Endothelial cell of umbilical vein (primary cell): ENCODE measurements around the gene STAT5B. TPM values are rescaled to one million over a fixed set of nuclear protein-coding genes. Genes with fewer than 3 reads are reported as not detected.

ENCODE experiments used
- BruUV-seq: library from RNA; stranded (reverse); fragments of 400-500 nt; replicated peaks from 2 replicates; lab custom pipeline; 2021; lab: Mats Ljungman, UMichigan
- CTCF ChIA-PET: fragments of 300-600, 350-600 bp; sonication (Branson Sonifier 250); formaldehyde crosslinking; loops from one replicate; lab custom pipeline; 2021; ENCODE audit warnings: antibody characterized with exemption, inconsistent platforms; lab: Charles Lee
- POLR2A ChIA-PET: fragments of 300-600, 350-600 bp; sonication (Branson Sonifier 250); formaldehyde crosslinking; loops from one replicate; lab custom pipeline; 2021; ENCODE audit warnings: antibody characterized with exemption, inconsistent platforms; lab: Charles Lee
- DNase-seq: peaks from one replicate; pipeline ENCODE4 v3.0.0-alpha.2; 2011; ENCODE audit warnings: low read depth, low spot score
- FAIRE-seq: peaks from 2 replicates; lab custom pipeline; 2011; peaks lifted over from hg19 to GRCh38; lab: Jason Lieb, UNC
- H2AFZ ChIP-seq: 2 replicates; pipeline ENCODE4 v1.6.0; 2012; ENCODE audit warnings: low read depth, low read length, control low read depth, inconsistent platforms
- H3K27ac ChIP-seq: 2 replicates; pipeline ENCODE4 v1.5.1; 2011; ENCODE audit warnings: low read depth, mild to moderate bottlenecking, control low read depth, low read length, moderate library complexity; ENCODE audit not compliant: insufficient read depth
- H3K27me3 ChIP-seq, 2 experiments: 2 replicates each; pipeline versions ENCODE4 v1.6.0 to v1.6.1; 2011; ENCODE audit warnings: low read length in 2 of 2, mixed read lengths in 1 of 2; ENCODE audit not compliant: control insufficient read depth in 2 of 2, insufficient read depth in 2 of 2
- H3K36me3 ChIP-seq, 2 experiments: 2 replicates in 1 of 2; 3 replicates in 1 of 2; pipeline ENCODE4 v1.5.1; 2011; ENCODE audit warnings: low read length in 2 of 2, mild to moderate bottlenecking in 1 of 2, moderate library complexity in 1 of 2; ENCODE audit not compliant: control insufficient read depth in 2 of 2, insufficient read depth in 2 of 2; ENCODE audit errors: extremely low read depth in 1 of 2
- H3K4me1 ChIP-seq: 3 replicates; pipeline ENCODE4 v1.5.1; 2011; ENCODE audit warnings: mild to moderate bottlenecking, low read length; ENCODE audit not compliant: control insufficient read depth, insufficient read depth; ENCODE audit errors: extremely low read depth
- H3K4me2 ChIP-seq: 2 replicates; pipeline ENCODE4 v1.6.1; 2011; ENCODE audit warnings: low read length, control low read depth, mixed read lengths; ENCODE audit not compliant: insufficient read depth
- H3K4me3 ChIP-seq, 3 experiments: fragments of 200-600 bp in 1 of 3; sonication (generic), shearing (Covaris generic) in 1 of 3; replicated peaks in 1 of 3; 2 replicates each; pipeline ENCODE4 v1.5.1; 2011 to 2016; ENCODE audit warnings: control low read depth in 3 of 3, low read length in 3 of 3, mild to moderate bottlenecking in 2 of 3, inconsistent platforms in 1 of 3, low read depth in 1 of 3, moderate library complexity in 1 of 3; ENCODE audit not compliant: insufficient read depth in 1 of 3
- H3K79me2 ChIP-seq: 2 replicates; pipeline ENCODE4 v1.6.0; 2012; ENCODE audit warnings: low read length, inconsistent platforms; ENCODE audit not compliant: control insufficient read depth, insufficient read depth
- H3K9ac ChIP-seq: replicated peaks from 2 replicates; pipeline ENCODE3; 2011; ENCODE audit warnings: low read length, control low read depth; ENCODE audit not compliant: insufficient read depth; ENCODE audit errors: extremely low read depth
- H3K9me1 ChIP-seq: replicated peaks from 3 replicates; pipeline ENCODE4 v1.6.0; 2011; ENCODE audit warnings: mild to moderate bottlenecking, low read length; ENCODE audit not compliant: control insufficient read depth, insufficient read depth; ENCODE audit errors: extremely low read depth
- H3K9me3 ChIP-seq: replicated peaks from 2 replicates; pipeline ENCODE4 v1.5.1; 2012; ENCODE audit warnings: low read length, inconsistent platforms; ENCODE audit not compliant: control insufficient read depth, insufficient read depth
- H4K20me1 ChIP-seq: replicated peaks from 2 replicates; pipeline ENCODE3; 2011; ENCODE audit warnings: mild to moderate bottlenecking, low read length; ENCODE audit not compliant: control insufficient read depth, insufficient read depth; ENCODE audit errors: extremely low read depth
- CTCF ChIP-seq, 2 donors: IDR thresholded peaks; 1 replicate in 1 of 2; 2 replicates in 1 of 2; pipeline ENCODE4 v1.5.1; 2011; ENCODE audit warnings: low read length in 2 of 2, mild to moderate bottlenecking in 2 of 2, moderate library complexity in 2 of 2, control low read depth in 1 of 2, inconsistent platforms in 1 of 2, low read depth in 1 of 2; ENCODE audit not compliant: insufficient read depth in 1 of 2; ENCODE audit errors: extremely low read depth in 1 of 2
- EZH2 ChIP-seq: IDR thresholded peaks from 2 replicates; pipeline ENCODE4 v1.6.1; 2012; ENCODE audit warnings: borderline replicate concordance, low read depth, mild to moderate bottlenecking, moderate library complexity, low read length, inconsistent platforms; ENCODE audit not compliant: severe bottlenecking
- FOS ChIP-seq: IDR thresholded peaks from 2 replicates; pipeline ENCODE4 v1.6.1; 2011; ENCODE audit warnings: mild to moderate bottlenecking, low read length, moderate library complexity, borderline replicate concordance; ENCODE audit not compliant: insufficient read depth
- GATA2 ChIP-seq: IDR thresholded peaks from 2 replicates; pipeline ENCODE4 v1.7.0; 2011; ENCODE audit warnings: low read depth, mild to moderate bottlenecking, moderate library complexity, mixed read lengths, low read length; ENCODE audit not compliant: insufficient read length, insufficient read depth
- JUN ChIP-seq: IDR thresholded peaks from 2 replicates; pipeline ENCODE4 v1.6.1; 2011; ENCODE audit warnings: borderline replicate concordance, low read depth; ENCODE audit not compliant: insufficient read length, insufficient read depth
- MYC ChIP-seq: IDR thresholded peaks from one replicate; pipeline ENCODE4 v1.6.1; 2011; ENCODE audit warnings: mild to moderate bottlenecking, low read depth, low read length
- POLR2A ChIP-seq: IDR thresholded peaks from 2 replicates; pipeline ENCODE4 v1.6.1; 2012; ENCODE audit warnings: low read depth, mild to moderate bottlenecking, control low read depth, low read length
- POLR2AphosphoS5 ChIP-seq: IDR thresholded peaks from 2 replicates; pipeline ENCODE4 v1.6.1; 2012; ENCODE audit warnings: low read depth, mild to moderate bottlenecking, control low read depth, low read length, moderate library complexity; ENCODE audit not compliant: insufficient read depth
- dilution Hi-C: fragments of 300-500 bp; cut with MboI; formaldehyde crosslinking; loops from one replicate; pipeline ENCODE4 v1.15.0; 2019; ENCODE audit warnings: low sequenced_read_pairs; ENCODE audit not compliant: extremely low pct_ligation_motif_present
- intact Hi-C: fragments of 100-400 bp; cut with micrococcal nuclease; formaldehyde crosslinking; loops from one replicate; pipeline ENCODE4 v1.10.0; 2022
- polyA plus RNA-seq, 4 experiments: library from polyadenylated mRNA; depleted of rRNA in 3 of 4; stranded (reverse) in 3 of 4; unstranded in 1 of 4; fragments of >200 nt; gene quantifications; 2 replicates each; pipeline versions ENCODE4 v1.2.1 to v1.2.3, GENCODE V29; 2011 to 2012; ENCODE audit warnings: missing spikeins in 1 of 4
- total RNA-seq: library from RNA; stranded (reverse); gene quantifications from 2 replicates; pipeline ENCODE4 v1.2.3, GENCODE V29; 2021
- TF ChIP-seq, protein P1 (sequence below): IDR thresholded peaks from 2 replicates; pipeline ENCODE4 v1.6.1; 2011; ENCODE audit not compliant: insufficient read depth, insufficient read length

Gene STAT5B
- total and polyA plus RNA-seq, 2 donors (not counting 3 experiments of a cell fraction or from before 2014, with no cell fraction given), result 43.3 to 53.7 TPM

DNA sequence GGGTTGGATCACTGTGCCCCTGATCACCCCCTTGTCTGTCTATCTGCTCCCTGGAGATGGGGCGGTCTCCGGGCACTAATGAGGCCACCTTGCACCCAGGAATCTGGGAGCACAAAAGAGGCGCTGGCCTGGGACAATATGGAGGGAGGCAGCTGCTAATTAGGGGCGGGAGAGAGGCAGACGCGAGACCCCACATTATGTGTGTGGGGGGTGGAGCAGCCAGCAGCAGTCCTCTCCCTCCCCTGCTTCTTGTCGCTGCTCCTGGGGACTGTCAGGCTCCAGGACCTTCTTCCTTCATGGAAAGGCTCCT lies 90.6 kb downstream of the STAT5B start:
- no peaks in the 10 kb centered on the region for H3K9me1 ChIP-seq
- H3K4me1 ChIP-seq, result peaks cover 14% of the 10 kb centered on the region
- H3K79me2 ChIP-seq, result no peaks in the 10 kb centered on the region
- DNase-seq (no peak), FAIRE-seq (no peak)
- intact Hi-C loops (no loop called here), dilution Hi-C loops (no loop called here)
- no TSS peak for BruUV-seq
- no peak overlapping the region for H3K4me2 ChIP-seq
- H3K27me3 ChIP-seq, result peaks cover 5 to 7% of the 10 kb centered on the region in 2 experiments
- H3K4me3 ChIP-seq, result no peak overlapping the region
- no peaks in the 10 kb centered on the region for H3K9me3 ChIP-seq
- no peak overlapping the region for H3K9ac ChIP-seq
- TF ChIP-seq JUN (no peak), POLR2AphosphoS5 (no peak), FOS (no peak), POLR2A (no peak), GATA2 (no peak), CTCF (IDR thresholded peaks at IDR 0.05; ENCODE audit: extremely low read depth in 1 of 2, insufficient read depth in 1 of 2, low read depth in 1 of 2, low read length in 2 of 2) (no peak), MYC (no peak), EZH2 (no peak)
- TF ChIP-seq, protein P1, sequence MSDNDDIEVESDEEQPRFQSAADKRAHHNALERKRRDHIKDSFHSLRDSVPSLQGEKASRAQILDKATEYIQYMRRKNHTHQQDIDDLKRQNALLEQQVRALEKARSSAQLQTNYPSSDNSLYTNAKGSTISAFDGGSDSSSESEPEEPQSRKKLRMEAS, result no peak
- H3K27ac ChIP-seq, result no peak overlapping the region
- no peaks in the 10 kb centered on the region for H4K20me1 ChIP-seq
- no peak overlapping the region for H2AFZ ChIP-seq
- H3K36me3 ChIP-seq, result no peaks in the 10 kb centered on the region
- CTCF ChIA-PET, result interaction anchor here (1.2 kb wide), 1 partner anchor 89 kb away, joined by 3 read pairs; no protein-coding TSS in a partner anchor
- POLR2A ChIA-PET, result no interaction called here
